ENCODE measurements around the gene CARD14.

GRCh38 chr17:80173916-80174315, 4.1 kb downstream of the CARD14 start:
- TF ChIP-seq POLR2A (IDR thresholded peaks at IDR 0.05) (no peak), CTCF (IDR thresholded peaks at IDR 0.05) (no peak)
